ENCODE results near the gene TRERF1.

TRERF1 gene

DNA sequence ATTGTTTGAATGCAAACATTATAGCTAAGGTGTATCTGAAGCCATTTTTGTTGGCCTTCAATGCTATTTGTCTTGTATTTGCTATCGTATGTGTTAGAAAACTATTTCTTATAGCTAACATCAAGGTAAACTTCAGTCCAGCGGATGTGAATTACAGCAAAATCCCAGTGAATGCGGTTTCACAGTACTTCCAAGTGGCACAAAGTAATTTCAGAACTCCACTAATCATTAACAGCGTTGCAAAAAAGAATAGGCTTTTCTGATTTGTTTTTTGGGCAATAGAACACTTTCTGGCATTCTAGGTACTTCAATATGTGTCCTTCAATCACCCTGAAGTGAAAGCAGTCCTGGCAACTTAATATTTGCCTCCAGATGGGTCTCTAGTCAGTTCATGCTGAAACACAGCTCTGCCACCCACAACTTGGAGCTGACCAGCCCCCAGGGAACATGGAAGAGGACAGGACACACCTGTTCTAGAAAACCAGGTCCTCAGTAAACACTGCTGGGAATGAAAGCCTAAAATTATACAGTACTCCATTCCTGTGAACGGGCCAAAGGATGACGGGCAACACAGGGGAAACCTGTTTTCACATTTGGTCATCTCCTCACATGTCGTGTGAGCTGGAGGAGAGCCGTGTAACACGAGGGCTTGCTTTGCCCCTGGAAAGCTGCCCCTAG lies 224.4 kb downstream of the TRERF1 start:
- TF ChIP-seq EZH2 (optimal IDR thresholded peaks at IDR 0.05; ENCODE audit: low read depth, low read length) (no peak), EZH2phosphoT487 (IDR thresholded peaks at IDR 0.05; ENCODE audit: low read length) (no peak)
- TF ChIP-seq, protein P1, sequence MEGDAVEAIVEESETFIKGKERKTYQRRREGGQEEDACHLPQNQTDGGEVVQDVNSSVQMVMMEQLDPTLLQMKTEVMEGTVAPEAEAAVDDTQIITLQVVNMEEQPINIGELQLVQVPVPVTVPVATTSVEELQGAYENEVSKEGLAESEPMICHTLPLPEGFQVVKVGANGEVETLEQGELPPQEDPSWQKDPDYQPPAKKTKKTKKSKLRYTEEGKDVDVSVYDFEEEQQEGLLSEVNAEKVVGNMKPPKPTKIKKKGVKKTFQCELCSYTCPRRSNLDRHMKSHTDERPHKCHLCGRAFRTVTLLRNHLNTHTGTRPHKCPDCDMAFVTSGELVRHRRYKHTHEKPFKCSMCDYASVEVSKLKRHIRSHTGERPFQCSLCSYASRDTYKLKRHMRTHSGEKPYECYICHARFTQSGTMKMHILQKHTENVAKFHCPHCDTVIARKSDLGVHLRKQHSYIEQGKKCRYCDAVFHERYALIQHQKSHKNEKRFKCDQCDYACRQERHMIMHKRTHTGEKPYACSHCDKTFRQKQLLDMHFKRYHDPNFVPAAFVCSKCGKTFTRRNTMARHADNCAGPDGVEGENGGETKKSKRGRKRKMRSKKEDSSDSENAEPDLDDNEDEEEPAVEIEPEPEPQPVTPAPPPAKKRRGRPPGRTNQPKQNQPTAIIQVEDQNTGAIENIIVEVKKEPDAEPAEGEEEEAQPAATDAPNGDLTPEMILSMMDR (IDR thresholded peaks at IDR 0.05; ENCODE audit: low read length) = no peak
- Histone ChIP-seq H3K27me3 (replicated peaks; ENCODE audit: insufficient read depth, low read length) (no peaks in the 10 kb centered on the region), H3K4me1 (ENCODE audit: low read length) (no peaks in the 10 kb centered on the region), H3K79me2 (ENCODE audit: low read length) (no peaks in the 10 kb centered on the region), H3K9me2 (replicated peaks; ENCODE audit: insufficient read depth, low read length) (no peaks in the 10 kb centered on the region), H3K4me2 (ENCODE audit: low read depth, low read length) (no peak overlapping the region), H3K9me3 (replicated peaks; ENCODE audit: insufficient read depth, low read length) (no peaks in the 10 kb centered on the region), H4K20me1 (ENCODE audit: insufficient read depth, low read length) (no peaks in the 10 kb centered on the region), H3K9ac (ENCODE audit: low read length) (no peak overlapping the region), H3F3A (ENCODE audit: insufficient read depth, low read length) (no peaks in the 10 kb centered on the region), H3K4me3 (ENCODE audit: low read length) (no peak overlapping the region), H2AFZ (ENCODE audit: low read length) (no peak overlapping the region), H3K27ac (ENCODE audit: low read length) (no peak overlapping the region), H3K36me3 (replicated peaks; ENCODE audit: insufficient read depth, low read length) (no peaks in the 10 kb centered on the region)
- no peak for DNase-seq

DNA sequence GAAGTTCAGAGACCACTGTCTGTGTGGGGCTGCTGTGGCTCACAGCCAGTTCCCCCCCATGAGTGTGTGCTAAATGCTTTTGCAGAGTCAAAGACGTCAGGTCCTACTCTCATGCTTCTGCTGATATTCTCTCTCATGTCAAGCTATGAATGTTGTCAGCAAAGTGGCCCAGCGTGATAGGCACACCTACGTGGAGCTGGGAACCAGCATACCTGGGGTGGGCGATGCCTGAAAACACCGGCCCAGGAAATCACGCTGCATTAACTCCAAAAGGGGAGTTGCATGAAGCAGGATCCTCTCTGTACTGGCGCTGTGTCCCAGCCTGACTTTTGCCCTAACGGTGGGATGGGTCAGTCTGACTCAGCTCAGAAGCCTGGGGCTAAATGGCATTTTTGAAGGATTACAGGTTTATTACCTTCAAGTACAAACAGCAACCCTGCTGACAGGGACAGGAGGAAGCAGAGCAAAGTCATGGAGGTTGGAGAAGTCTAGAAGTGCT lies 225.0 kb downstream of the TRERF1 start:
- H3K4me1 ChIP-seq (ENCODE audit: low read length) = no peaks in the 10 kb centered on the region
- no peaks in the 10 kb centered on the region for H3K36me3 ChIP-seq (replicated peaks; ENCODE audit: insufficient read depth, low read length)
- H3K27me3 ChIP-seq (replicated peaks; ENCODE audit: insufficient read depth, low read length) = no peaks in the 10 kb centered on the region
- TF ChIP-seq, protein P1 (IDR thresholded peaks at IDR 0.05; ENCODE audit: low read length) = no peak
- TF ChIP-seq EZH2 (optimal IDR thresholded peaks at IDR 0.05; ENCODE audit: low read depth, low read length) = no peak
- TF ChIP-seq EZH2phosphoT487 (IDR thresholded peaks at IDR 0.05; ENCODE audit: low read length) = no peak
- H3K9me3 ChIP-seq (replicated peaks; ENCODE audit: insufficient read depth, low read length) = no peaks in the 10 kb centered on the region
- no peaks in the 10 kb centered on the region for H3F3A ChIP-seq (ENCODE audit: insufficient read depth, low read length)
- no peak overlapping the region for H3K4me3 ChIP-seq (ENCODE audit: low read length)
- H3K79me2 ChIP-seq (ENCODE audit: low read length) = no peaks in the 10 kb centered on the region
- DNase-seq = no peak
- no peaks in the 10 kb centered on the region for H4K20me1 ChIP-seq (ENCODE audit: insufficient read depth, low read length)
- no peak overlapping the region for H3K4me2 ChIP-seq (ENCODE audit: low read depth, low read length)
- no peaks in the 10 kb centered on the region for H3K9me2 ChIP-seq (replicated peaks; ENCODE audit: insufficient read depth, low read length)
- no peak overlapping the region for H3K9ac ChIP-seq (ENCODE audit: low read length)
- no peak overlapping the region for H3K27ac ChIP-seq (ENCODE audit: low read length)
- H2AFZ ChIP-seq (ENCODE audit: low read length) = no peak overlapping the region

DNA sequence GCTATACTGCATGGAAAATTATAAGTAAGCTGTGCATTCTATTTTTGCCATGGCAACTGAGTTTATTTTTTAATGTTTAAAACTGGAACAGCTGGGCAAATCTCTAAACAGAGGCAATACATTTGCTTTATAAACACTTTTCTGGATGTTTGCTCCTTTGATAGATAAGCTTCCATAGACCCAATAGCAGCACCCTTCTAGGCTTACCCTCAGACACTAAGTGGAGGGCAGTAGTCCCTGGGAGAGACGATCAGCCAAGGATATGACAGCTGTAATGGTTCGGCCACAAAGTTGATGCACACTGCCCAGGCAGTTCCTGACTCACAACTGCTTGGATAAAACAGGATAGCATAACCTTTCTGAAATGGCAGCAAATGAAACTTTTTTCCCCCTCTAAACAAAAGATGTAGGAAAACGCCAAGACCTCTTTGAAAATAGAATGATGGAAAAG lies 225.5 kb downstream of the TRERF1 start:
- H3K4me2 ChIP-seq (ENCODE audit: low read depth, low read length) = no peak overlapping the region
- no peak for TF ChIP-seq EZH2phosphoT487 (IDR thresholded peaks at IDR 0.05; ENCODE audit: low read length)
- no peak for TF ChIP-seq EZH2 (optimal IDR thresholded peaks at IDR 0.05; ENCODE audit: low read depth, low read length)
- TF ChIP-seq, protein P1 (IDR thresholded peaks at IDR 0.05; ENCODE audit: low read length) = no peak
- no peaks in the 10 kb centered on the region for H3K36me3 ChIP-seq (replicated peaks; ENCODE audit: insufficient read depth, low read length)
- H3K79me2 ChIP-seq (ENCODE audit: low read length) = no peaks in the 10 kb centered on the region
- no peak for DNase-seq
- H3K4me1 ChIP-seq (ENCODE audit: low read length) = no peaks in the 10 kb centered on the region
- H2AFZ ChIP-seq (ENCODE audit: low read length) = no peak overlapping the region
- H3K4me3 ChIP-seq (ENCODE audit: low read length) = no peak overlapping the region
- no peaks in the 10 kb centered on the region for H3K9me3 ChIP-seq (replicated peaks; ENCODE audit: insufficient read depth, low read length)
- no peaks in the 10 kb centered on the region for H3F3A ChIP-seq (ENCODE audit: insufficient read depth, low read length)
- H3K9ac ChIP-seq (ENCODE audit: low read length) = no peak overlapping the region
- no peaks in the 10 kb centered on the region for H3K27me3 ChIP-seq (replicated peaks; ENCODE audit: insufficient read depth, low read length)
- H3K27ac ChIP-seq (ENCODE audit: low read length) = no peak overlapping the region
- no peaks in the 10 kb centered on the region for H3K9me2 ChIP-seq (replicated peaks; ENCODE audit: insufficient read depth, low read length)
- H4K20me1 ChIP-seq (ENCODE audit: insufficient read depth, low read length) = no peaks in the 10 kb centered on the region

All from MM.1S (cell line).